Fibroblast of mammary gland (primary cell): ENCODE measurements around the gene ADM5.

Experiments
- DNase-seq: peaks from one replicate; pipeline ENCODE4 v3.0.0-alpha.2; 2010; ENCODE audit warnings: low read depth
- H3K4me3 ChIP-seq: 2 replicates; pipeline ENCODE4 v1.5.1; 2011; ENCODE audit warnings: low read depth, mild to moderate bottlenecking, low read length, moderate library complexity; ENCODE audit not compliant: control insufficient read depth
- CTCF ChIP-seq: conservative IDR thresholded peaks from 2 replicates; pipeline ENCODE4 v1.5.1; 2011; ENCODE audit warnings: low read depth, low read length, inconsistent platforms; ENCODE audit not compliant: control insufficient read depth, insufficient read depth

The ADM5 gene

GRCh38 chr19:49653466-49653806 is 36.0 kb upstream of the ADM5 start:
- no peak for DNase-seq
- TF ChIP-seq CTCF: no peak
- no peak overlapping the region for H3K4me3 ChIP-seq

GRCh38 chr19:49654581-49654980 is 34.8 kb upstream of the ADM5 start:
- no peak for DNase-seq
- H3K4me3 ChIP-seq: no peak overlapping the region
- TF ChIP-seq CTCF: no peak

DNA sequence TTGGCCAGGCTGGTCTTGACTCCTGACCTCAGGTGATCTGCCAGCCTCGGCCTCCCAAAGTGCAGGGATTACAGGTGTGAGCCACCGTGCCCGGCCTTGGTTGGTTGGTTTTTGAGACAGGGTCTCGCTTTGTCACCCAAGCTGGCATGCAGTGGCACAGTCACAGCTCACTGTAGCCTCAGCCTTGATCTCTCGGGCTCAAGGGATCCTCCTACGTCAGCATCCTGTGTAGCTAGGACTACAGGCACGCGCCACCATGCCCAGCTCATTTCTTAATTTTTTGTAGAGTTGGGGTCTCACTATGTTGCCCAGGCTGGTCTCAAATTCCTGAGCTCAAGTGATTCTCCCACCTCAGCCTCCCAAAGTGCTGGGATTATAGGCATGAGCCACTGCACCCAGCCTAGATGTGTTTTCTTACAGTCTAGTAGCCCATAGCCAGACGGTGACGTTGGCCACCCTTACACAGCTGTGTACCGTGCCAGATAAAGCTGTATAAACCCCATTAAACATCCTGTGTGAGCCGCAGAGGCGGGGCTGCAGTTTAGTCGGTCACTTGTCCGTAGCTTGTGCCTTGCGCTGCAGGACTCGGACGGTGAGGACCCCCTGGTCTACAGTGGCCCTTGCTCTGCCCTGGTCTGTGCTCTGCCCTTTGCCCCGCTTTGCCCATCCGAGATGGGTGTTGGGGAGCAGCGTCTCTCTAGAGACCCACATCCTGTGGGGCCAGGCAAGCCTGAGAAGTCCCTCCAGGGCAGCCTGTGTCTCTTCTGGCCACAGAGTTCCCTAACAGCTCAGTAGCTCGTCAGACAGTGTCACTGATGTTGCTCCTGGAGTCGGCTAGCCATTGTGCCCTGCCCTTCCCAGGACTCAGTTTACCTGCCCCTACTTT is 33.6 kb upstream of the ADM5 start:
- no peak for DNase-seq
- no peak overlapping the region for H3K4me3 ChIP-seq
- TF ChIP-seq CTCF: no peak

DNA sequence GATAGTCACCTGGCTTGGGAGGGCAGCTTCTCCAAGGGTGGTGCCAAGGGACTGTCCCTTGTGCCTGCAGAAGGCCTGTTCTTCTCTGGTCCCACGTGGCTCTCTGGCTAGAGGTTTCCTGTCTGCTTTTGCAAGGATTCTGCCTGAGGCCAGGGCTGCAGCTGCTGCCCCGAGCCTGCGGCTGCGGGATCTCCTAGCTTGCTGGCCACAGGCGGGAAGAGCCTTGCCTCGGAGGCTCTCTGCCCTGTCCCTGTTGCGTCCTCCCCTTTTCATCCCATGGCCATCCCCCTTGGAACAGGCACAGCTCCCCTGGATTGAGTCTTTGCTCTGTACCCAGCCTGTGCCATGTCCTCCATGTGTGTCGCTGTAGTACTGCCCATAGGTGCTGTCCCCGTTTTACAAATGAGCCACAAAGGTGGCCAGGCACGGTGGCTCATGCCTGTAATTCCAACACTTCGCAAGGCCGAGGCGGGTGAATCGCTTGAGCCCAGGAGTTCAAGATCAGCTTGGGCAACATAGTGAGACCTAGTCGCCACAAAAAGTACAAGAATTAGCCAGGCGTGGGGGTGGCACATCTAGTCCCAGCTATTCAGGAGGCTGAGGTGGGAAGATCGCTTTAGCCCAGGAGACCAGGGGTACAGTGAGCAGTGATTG is 32.8 kb upstream of the ADM5 start:
- no peak for DNase-seq
- no peak overlapping the region for H3K4me3 ChIP-seq
- no peak for TF ChIP-seq CTCF

- no peak for TF ChIP-seq CTCF
- DNase-seq: no peak
- no peak overlapping the region for H3K4me3 ChIP-seq
Observed at GRCh38 chr19:49657493-49658138, 31.8 kb upstream of the ADM5 start.

DNA sequence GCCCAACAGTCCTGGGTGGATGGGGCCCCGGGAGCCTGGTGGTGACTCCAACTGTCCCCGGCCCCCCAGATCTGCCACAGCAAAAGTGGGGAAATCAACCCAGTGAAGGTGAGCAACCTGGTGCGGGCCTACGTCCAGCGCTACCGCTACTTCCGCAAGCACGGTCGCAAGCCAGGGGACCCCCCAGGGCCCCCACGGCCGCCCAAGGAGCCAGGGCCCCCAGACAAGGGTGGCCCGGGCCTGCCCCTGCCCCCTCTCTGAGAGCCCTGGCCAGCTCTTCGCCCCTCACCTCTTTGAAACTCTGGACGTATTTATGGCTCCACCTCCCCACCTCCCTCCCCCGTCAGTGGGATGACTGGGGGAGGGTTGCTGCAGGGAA is 31.3 kb upstream of the ADM5 start:
- no peak for TF ChIP-seq CTCF
- no peak overlapping the region for H3K4me3 ChIP-seq
- no peak for DNase-seq
